Heart left ventricle (tissue), 16 donors: ENCODE results near the gene NAT8L. TPM values are rescaled to one million over a fixed set of nuclear protein-coding genes. Genes with fewer than 3 reads are reported as not detected.

Experiments used
- ATAC-seq, 4 donors: fragments of 200-7000 bp; cut with Tn5 transposase; one replicate each; pipeline ENCODE4 v1.9.1; 2020 to 2022; ENCODE audit warnings: moderate library complexity in 4 of 4, mild to moderate bottlenecking in 3 of 4, moderate number of reproducible peaks in 1 of 4
- DNase-seq, 5 donors: peaks; one replicate each; pipeline ENCODE4 v3.0.0-alpha.2; 2020
- H3K27ac ChIP-seq, 12 donors: fragments of 200-600 bp; sonication (generic) in 4 of 12; one replicate each; pipeline versions ENCODE4 v1.5.0 to v1.8.0; 2016 to 2022; ENCODE audit warnings: mild to moderate bottlenecking in 2 of 12
- H3K27me3 ChIP-seq, 9 donors: fragments of 200-600 bp; sonication (generic) in 2 of 9; one replicate each; pipeline versions ENCODE4 v1.5.1 to v1.8.0; 2016 to 2022; ENCODE audit warnings: mild to moderate bottlenecking in 3 of 9
- H3K36me3 ChIP-seq, 9 donors: fragments of 200-600 bp; sonication (generic) in 2 of 9; one replicate each; pipeline versions ENCODE4 v1.5.0 to v1.8.0; 2018 to 2022; ENCODE audit warnings: mild to moderate bottlenecking in 2 of 9
- H3K4me1 ChIP-seq, 12 donors: fragments of 200-600 bp; sonication (generic) in 4 of 12; one replicate each; pipeline versions ENCODE4 v1.5.0 to v1.8.0; 2016 to 2022; ENCODE audit warnings: mild to moderate bottlenecking in 3 of 12
- H3K4me3 ChIP-seq, 12 donors: fragments of 200-600 bp; sonication (generic) in 4 of 12; one replicate each; pipeline versions ENCODE4 v1.5.0 to v1.8.0; 2017 to 2022; ENCODE audit warnings: mild to moderate bottlenecking in 9 of 12, moderate library complexity in 4 of 12
- H3K9me3 ChIP-seq, 12 donors: fragments of 200-600 bp; sonication (generic) in 4 of 12; one replicate each; pipeline versions ENCODE4 v1.5.0 to v1.8.0; 2016 to 2022; ENCODE audit warnings: mild to moderate bottlenecking in 1 of 12
- CTCF ChIP-seq, 12 donors: fragments of 200-600 bp; sonication (generic) in 4 of 12; IDR thresholded peaks; one replicate each; pipeline versions ENCODE4 v1.5.0 to v1.8.0; 2018 to 2022; ENCODE audit warnings: antibody characterized with exemption in 12 of 12, mild to moderate bottlenecking in 5 of 12
- POLR2A ChIP-seq, 2 donors: fragments of 450-650 bp; IDR thresholded peaks; one replicate each; pipeline ENCODE4 v1.6.1; 2017; ENCODE audit warnings: antibody characterized with exemption in 2 of 2, mild to moderate bottlenecking in 2 of 2, moderate library complexity in 2 of 2
- WGBS, 4 donors: extraction: QIAGEN DNeasy Blood & Tissue Kit in 2 of 4; methylation state at CpG; one replicate each; pipeline versions ENCODE4 v1.1.5 to v1.1.7; 2013 to 2018; 5-methylcytosine and 5-hydroxymethylcytosine counted together
- intact Hi-C, 10 donors: fragments of 100-400 bp; cut with DNase I; formaldehyde crosslinking; loops; one replicate each; pipeline versions ENCODE4 v1.11.1 to v1.14.2; 2022
- polyA plus RNA-seq, 2 donors: library from polyadenylated mRNA; stranded (reverse); fragments of 200-250 nt; gene quantifications; one replicate each; pipeline ENCODE4 v1.2.3, GENCODE V29; 2013
- total RNA-seq, 9 donors: library from RNA; depleted of rRNA in 2 of 9; stranded (reverse); fragments of >200 nt in 2 of 9; fragmentation: NEBNext Ultra II Directional in 3 of 9; extraction: Animal tissue kit (Norgen Biotek cat#: 25700) in 3 of 9; gene quantifications; one replicate each; pipeline versions ENCODE4 v1.1.0 to v1.2.4, GENCODE V29; 2016 to 2023
- donor health status: ischemic (EF 13 %, LVEDD 7.1; RV severe dilation, severe dysfunction).
- donor health status: healthy with polysubstance abuse.
- donor health status: DM: no; HTN: yes; CAD: no.
- donor health status: DM: no; HTN: no; CAD: no.
- donor health status: ischemic (EF 25% LVEDD 6.9; RV normal size, moderate dysfunction).
- donor health status: ischemic (EF 25% LVEDD 5.7; RV mildly dilated, moderate dysfunction).
- donor health status: healthy.
- donor health status: DM: yes; HTN: yes; CAD: no.
- donor health status: ischemic (EF 35%, LVEDD 5.7; RV mildly dilated, moderate dysfunction).
- donor health status: nonischemic (EF 11% LVEDD 7.7; RV severe dilation, severe dysfunction).
- donor health status: DM: yes; HTN: yes; CAD: no.
- donor health status: PGD.
- donor health status: ischemic (EF 29% LVEDD 5.4; RV normal size, mild dysfunction).
- donor health status: nonischemic (EF 23%, LVEDD 6.1; RV moderate dilation, normal function).

Gene NAT8L
- total and polyA plus RNA-seq, 11 donors, result 0.19 to 3.1 (median 0.32) TPM

DNA sequence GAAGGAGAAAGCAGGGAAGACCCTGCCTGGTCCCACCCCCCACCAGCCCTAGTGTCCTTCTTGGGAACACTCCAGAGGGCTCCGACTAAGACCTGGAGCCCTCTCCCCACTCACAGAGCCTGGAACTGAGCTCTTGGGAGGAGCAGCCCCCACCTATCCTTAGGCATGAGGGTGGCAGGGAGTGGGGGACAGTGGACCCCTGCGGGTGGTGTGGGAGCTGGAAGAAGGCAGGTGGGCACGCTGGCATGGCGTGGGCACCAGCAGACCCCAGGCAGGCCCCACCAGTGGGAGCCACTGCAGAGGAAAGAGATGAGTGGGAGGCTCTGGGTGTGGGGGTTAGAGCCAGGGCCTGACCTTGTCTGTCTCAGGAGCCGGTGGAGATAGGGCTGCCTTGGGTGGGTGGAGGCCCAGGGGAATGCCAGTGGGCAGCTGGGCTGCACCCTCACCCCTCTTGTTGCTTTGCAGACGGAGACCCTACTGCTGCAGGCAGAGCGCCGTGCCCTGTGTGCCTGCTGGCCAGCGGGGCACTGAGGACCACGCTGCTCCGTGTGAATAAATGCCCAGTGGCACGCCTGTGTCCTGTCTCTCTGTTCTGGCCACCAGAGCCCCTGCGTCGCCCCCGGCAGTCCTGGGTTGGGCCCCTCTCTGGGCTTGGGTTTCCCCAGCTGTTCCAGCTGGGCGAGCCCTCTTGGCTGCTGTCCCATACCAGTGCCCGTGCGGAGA is 15.6 kb upstream of the NAT8L start:
- peaks cover 0 to 28% (median 16%) of the 10 kb centered on the region in 12 donors for H3K4me1 ChIP-seq
- no peaks in the 10 kb centered on the region for H3K36me3 ChIP-seq
- no peak for ATAC-seq
- H3K27me3 ChIP-seq, result peaks cover 24 to 70% (median 50%) of the 10 kb centered on the region in 9 donors
- peaks cover 0 to 5% (median 0%) of the 10 kb centered on the region in 12 donors for H3K9me3 ChIP-seq
- no peak for TF ChIP-seq CTCF (IDR thresholded peaks at IDR 0.05)
- TF ChIP-seq POLR2A (IDR thresholded peaks at IDR 0.05), result no peak
- no peak overlapping the region for H3K4me3 ChIP-seq
- intact Hi-C loops, result no loop called here
- no peak for DNase-seq
- WGBS, 4 donors, result 80 to 90% (median 86%) methylated on average over 7 to 18 of the region's 18 CpGs
- no peak overlapping the region for H3K27ac ChIP-seq

GRCh38 chr4:2044119-2044485 is 15.0 kb upstream of the NAT8L start:
- Histone ChIP-seq H3K27ac (no peak overlapping the region), H3K4me1 (peaks cover 0 to 28% (median 16%) of the 10 kb centered on the region in 12 donors), H3K4me3 (no peak overlapping the region), H3K36me3 (no peaks in the 10 kb centered on the region), H3K27me3 (peaks cover 24 to 70% (median 50%) of the 10 kb centered on the region in 9 donors), H3K9me3 (peaks cover 0 to 5% (median 0%) of the 10 kb centered on the region in 12 donors)
- DNase-seq, result no peak
- intact Hi-C loops, result no loop called here
- no peak for TF ChIP-seq CTCF (IDR thresholded peaks at IDR 0.05)
- TF ChIP-seq POLR2A (IDR thresholded peaks at IDR 0.05), result no peak
- 85 to 100% (median 88%) methylated on average over 3 to 6 of the region's 6 CpGs for WGBS, 4 donors
- ATAC-seq, result no peak

GRCh38 chr4:2044542-2045517 is 14.3 kb upstream of the NAT8L start:
- 82 to 89% (median 86%) methylated on average over 12 to 18 of the region's 18 CpGs for WGBS, 4 donors
- H3K27me3 ChIP-seq, result peaks cover 26 to 69% (median 47%) of the 10 kb centered on the region in 9 donors
- H3K9me3 ChIP-seq, result peaks cover 0 to 5% (median 0%) of the 10 kb centered on the region in 12 donors
- no peaks in the 10 kb centered on the region for H3K36me3 ChIP-seq
- intact Hi-C loops, result no loop called here
- no peak overlapping the region for H3K27ac ChIP-seq
- no peak for TF ChIP-seq CTCF (IDR thresholded peaks at IDR 0.05)
- DNase-seq (no peak), ATAC-seq (no peak)
- peaks cover 0 to 28% (median 16%) of the 10 kb centered on the region in 12 donors for H3K4me1 ChIP-seq
- H3K4me3 ChIP-seq, result no peak overlapping the region

- peaks cover 0 to 5% (median 0%) of the 10 kb centered on the region in 12 donors for H3K9me3 ChIP-seq
- peaks cover 26 to 63% (median 40%) of the 10 kb centered on the region in 9 donors for H3K27me3 ChIP-seq
- no peak overlapping the region for H3K27ac ChIP-seq
- 78 to 83% (median 79%) methylated on average over 11 of the region's 11 CpGs for WGBS, 4 donors
- peaks cover 0 to 25% (median 13%) of the 10 kb centered on the region in 12 donors for H3K4me1 ChIP-seq
- DNase-seq (no peak), ATAC-seq (no peak)
- H3K36me3 ChIP-seq, result no peaks in the 10 kb centered on the region
- intact Hi-C loops, result no loop called here
- TF ChIP-seq CTCF (IDR thresholded peaks at IDR 0.05) (no peak), POLR2A (IDR thresholded peaks at IDR 0.05) (no peak)
- H3K4me3 ChIP-seq, result no peak overlapping the region
Observed at GRCh38 chr4:2045518-2045951, 13.6 kb upstream of the NAT8L start.
